ENCODE results near the gene SLC5A4. TPM values are rescaled to one million over a fixed set of nuclear protein-coding genes. Genes with fewer than 3 reads are reported as not detected.
"Not testable (repeated sequence)": the region's sequence is repeated elsewhere in the genome, so short reads cannot be mapped to it uniquely, and the experiment has no call there.

Gene SLC5A4
- not detected in 2 replicates for total RNA-seq (2014; rRNA removed; shearing (Covaris generic))

- no peak for DNase-seq (ENCODE audit: low read depth)
Observed at GRCh38 chr22:32255217-32255616, at the start of gene SLC5A4. TSS of gene SLC5A4 (minus strand) at chr22:32255347. CDS start at chr22:32255329, 18 bp downstream.

GRCh38 chr22:32293921-32294320 is 38.8 kb upstream of the SLC5A4 start:
- not testable (repeated sequence) for DNase-seq (ENCODE audit: low read depth)

GRCh38 chr22:32286290-32286840 is 31.2 kb upstream of the SLC5A4 start:
- no peak for DNase-seq (ENCODE audit: low read depth)

DNA sequence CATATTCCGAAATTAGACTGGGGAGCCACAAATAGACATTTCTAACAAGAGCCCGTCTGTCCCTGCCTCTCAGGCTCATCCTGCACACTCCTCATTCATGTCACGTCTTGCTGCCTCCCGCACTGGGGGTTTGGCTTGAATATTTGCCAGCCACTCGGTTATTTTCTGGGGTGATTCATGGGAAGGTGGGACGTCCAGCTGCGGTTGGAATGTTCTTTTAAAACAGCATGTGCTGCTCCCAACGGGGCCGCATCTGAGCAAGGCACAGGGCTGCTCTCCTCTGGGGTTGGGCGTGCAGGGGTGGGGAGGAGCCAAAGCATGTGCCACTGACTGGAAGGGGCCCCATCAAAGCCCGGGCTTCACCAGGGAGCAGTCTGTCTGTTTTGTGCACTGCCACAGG is 25.9 kb upstream of the SLC5A4 start:
- peak; percentile 88 for DNase-seq (ENCODE audit: low read depth)

DNA sequence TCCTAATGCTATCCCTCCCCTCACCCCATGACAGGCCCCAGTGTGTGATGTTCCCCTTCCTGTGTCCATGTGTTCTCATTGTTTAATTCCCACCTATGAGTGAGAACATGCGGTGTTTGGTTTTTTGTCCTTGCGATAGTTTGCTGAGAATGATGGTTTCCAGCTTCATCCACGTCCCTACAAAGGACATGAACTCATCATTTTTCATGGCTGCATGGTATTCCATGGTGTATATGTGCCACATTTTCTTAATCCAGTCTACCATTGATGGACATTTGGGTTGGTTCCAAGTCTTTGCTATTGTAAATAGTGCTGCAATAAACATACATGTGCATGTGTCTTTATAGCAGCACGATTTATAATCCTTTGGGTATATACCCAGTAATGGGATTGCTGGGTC is 20.2 kb upstream of the SLC5A4 start:
- DNase-seq (ENCODE audit: low read depth): not testable (repeated sequence)

GRCh38 chr22:32271389-32271788 is 16.2 kb upstream of the SLC5A4 start:
- DNase-seq (ENCODE audit: low read depth): no peak

DNA sequence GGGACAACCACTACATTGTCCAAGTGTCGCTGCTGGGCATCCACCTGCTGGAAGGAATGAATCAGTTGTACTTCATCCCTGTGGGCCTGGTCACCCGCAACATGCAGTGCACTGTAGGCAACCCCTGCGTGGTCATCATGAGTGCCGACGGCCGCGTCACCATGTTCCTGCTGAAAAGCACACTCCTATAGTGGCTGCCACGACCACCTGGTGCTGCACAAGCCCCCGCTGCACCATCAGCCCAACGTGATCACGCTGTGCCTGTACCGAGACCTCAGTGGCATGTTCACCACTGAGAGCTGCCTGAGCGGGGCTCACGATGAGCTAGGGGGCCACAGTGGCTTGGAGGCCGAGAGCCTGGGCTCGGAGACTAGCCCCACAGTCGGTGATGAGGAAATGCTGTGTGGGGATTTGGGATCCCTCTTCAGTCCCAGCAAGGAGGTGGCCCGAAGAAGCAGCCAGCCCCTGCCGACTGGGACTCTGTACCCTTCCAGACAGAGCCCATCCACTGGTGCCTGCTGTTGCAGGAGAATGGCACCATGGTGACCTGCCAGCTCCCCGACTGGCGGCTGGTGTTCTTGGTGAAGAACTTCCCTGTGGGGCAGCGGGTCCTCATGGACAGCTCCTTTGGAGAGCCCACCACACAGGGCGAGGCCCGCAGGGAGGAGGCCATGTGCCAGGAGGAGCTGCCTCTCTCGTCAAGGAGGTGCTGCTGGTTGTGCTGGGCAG is 15.7 kb upstream of the SLC5A4 start:
- no peak for DNase-seq (ENCODE audit: low read depth)

- no peak for DNase-seq (ENCODE audit: low read depth)
Observed at GRCh38 chr22:32269316-32269715, 14.2 kb upstream of the SLC5A4 start.

- DNase-seq (ENCODE audit: low read depth): no peak
Observed at GRCh38 chr22:32267011-32267410, 11.9 kb upstream of the SLC5A4 start.

GRCh38 chr22:32265882-32266767 is 11.0 kb upstream of the SLC5A4 start:
- peak; percentile 80 for DNase-seq (ENCODE audit: low read depth)

DNA sequence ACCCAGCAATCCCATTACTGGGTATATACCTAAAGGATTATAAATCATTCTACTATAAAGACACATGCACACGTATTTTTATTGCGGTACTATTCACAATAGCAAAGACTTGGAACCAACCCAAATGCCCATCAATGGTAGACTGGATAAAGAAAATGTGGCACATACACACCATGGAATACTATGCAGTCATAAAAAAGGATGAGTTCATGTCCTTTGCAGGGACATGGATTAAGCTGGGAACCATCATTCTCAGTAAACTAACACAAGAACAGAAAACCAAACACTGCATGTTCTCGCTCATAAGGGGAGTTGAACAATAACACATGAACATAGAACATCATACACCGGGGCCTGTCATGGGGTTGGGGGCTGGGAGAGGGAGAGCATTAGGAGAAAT is 8.5 kb upstream of the SLC5A4 start:
- DNase-seq (ENCODE audit: low read depth): not testable (repeated sequence)

GRCh38 chr22:32261306-32261705 is 6.2 kb upstream of the SLC5A4 start:
- DNase-seq (ENCODE audit: low read depth): no peak

DNA sequence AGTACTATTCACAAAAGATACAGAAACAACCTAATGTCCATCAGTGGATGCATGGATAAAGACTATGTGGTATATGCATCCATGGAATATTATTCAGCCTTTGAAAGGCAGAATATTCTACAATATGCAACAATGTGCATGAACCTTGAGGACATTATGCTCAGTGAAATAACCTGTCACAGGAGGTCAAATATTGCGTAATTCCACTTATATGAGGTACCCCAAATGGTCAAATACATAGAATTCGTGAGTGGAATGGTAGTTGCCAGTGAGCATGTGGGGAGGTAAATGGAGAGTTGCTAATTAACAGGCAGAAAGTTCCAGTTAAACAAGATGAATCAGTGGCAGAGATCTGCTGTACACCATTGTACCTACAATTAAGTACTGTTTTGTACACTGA is 3.6 kb upstream of the SLC5A4 start:
- DNase-seq (ENCODE audit: low read depth): no peak

- no peak for DNase-seq (ENCODE audit: low read depth)
Observed at GRCh38 chr22:32255726-32256125, 579 bp upstream of the SLC5A4 start.

- no peak for DNase-seq (ENCODE audit: low read depth)
Observed at GRCh38 chr22:32249231-32249630, 5.9 kb downstream of the SLC5A4 start.

DNA sequence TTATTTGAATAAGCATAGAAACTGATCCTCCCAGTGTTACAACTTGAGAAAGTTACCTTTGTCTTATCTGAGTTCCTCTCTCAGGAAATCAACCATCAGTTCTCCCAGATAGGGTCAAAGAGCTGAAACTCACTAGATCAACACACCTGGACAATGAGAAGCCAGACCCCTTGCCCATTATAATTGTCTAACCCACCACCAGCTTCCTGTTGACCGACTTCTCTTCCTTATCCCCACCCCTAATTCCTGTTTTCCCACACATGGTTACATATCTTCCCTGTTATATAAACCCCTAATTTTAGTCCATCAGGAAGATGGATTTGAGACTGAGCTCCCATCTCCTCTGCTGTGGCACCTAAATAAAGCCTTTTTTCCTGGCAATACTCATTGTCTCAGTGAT is 6.9 kb downstream of the SLC5A4 start:
- DNase-seq (ENCODE audit: low read depth): no peak

DNA sequence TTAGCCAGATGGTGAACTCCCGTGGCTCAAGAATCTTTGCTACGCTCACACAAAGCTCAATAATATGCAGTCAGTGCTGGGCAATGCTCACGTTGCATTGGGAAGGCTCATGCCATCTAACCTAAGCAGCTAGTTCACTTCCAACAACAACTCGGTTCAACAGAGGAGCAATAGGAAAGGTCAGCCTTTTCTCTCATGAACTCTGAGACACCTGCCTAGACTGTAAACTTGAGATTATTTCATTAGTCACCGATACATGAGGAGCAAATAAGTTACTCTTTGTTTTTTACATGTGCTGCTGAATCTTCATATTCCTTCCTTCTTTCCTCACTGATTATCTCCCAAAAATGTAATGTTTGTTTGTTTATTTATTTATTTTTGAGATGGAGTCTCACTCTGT is 9.0 kb downstream of the SLC5A4 start:
- DNase-seq (ENCODE audit: low read depth): no peak

DNA sequence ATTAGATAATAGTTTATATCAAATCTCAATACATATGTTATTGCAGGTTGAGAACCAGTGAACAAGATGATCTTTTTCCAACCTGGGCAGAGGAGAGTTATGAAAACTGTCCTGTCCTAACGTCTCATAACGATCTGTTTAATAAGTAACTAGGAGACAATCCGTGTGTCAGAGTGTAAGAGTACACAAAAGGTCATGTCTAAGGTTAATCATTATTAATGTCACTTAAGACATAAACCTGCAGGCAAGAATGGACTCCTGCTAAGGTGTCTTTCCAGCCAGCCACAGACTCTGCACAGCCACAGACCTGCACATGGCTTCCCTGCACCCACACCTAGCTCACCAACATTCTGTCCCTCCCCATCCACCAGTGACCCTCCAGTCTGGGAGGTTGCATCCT is 10.1 kb downstream of the SLC5A4 start:
- no peak for DNase-seq (ENCODE audit: low read depth)

DNA sequence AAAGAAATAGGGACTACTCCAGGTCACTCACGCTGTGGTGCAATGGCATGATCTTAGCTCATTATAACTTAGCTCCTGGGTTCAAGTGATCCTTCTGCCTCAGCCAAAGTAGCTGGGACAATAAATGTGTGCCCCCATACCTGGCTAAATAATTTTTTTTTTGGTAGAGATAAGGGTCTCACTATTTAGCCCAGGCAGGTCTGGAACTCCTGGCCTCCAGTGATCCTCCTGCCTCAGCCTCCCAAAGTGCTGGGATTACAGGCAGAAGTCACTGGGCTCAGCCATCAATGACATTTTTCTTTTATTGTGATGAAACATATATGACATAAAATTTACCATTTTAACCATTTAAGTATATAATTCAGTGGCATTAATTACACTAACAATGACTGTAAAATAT is 10.6 kb downstream of the SLC5A4 start:
- DNase-seq (ENCODE audit: low read depth): no peak

DNA sequence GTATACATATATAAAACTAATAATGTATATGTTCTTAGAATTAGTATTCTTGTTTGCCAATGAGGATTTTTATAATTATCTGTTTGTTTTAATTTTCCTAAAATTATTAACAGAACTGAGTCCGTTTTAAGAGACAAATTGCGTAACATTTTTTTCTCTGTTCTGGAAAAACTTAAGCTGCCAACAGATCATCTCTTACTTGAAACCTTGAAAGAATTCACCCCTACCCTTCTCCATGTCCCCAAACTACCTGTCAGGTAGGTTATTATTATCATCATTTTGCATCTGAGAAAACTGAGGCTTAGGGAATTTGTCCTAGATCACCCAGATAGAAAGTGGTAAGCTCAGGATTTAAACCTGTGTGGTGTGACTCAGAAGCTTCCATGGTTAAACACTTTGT is 14.7 kb downstream of the SLC5A4 start:
- DNase-seq (ENCODE audit: low read depth): no peak

DNA sequence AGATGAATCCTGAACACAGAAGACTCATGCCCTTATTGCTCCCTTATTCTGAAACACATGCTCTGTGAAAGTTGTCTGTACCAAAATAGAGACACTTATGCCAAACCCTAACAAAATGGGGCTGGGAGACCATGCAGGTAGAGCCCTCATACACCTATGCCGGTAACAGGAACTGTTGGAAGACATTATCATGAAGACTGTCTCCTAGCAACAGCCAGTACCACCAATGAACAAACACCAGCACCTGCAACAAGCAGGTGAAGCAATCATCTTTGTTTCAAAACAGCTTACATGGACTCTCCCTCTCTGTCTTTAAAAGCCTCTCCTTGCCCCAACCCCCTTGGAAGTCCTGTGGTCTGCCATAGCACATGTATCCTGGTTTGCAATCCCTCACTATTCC is 17.2 kb downstream of the SLC5A4 start:
- DNase-seq (ENCODE audit: low read depth): no peak

- DNase-seq (ENCODE audit: low read depth): no peak
Observed at GRCh38 chr22:32236970-32237369, 18.2 kb downstream of the SLC5A4 start.

DNA sequence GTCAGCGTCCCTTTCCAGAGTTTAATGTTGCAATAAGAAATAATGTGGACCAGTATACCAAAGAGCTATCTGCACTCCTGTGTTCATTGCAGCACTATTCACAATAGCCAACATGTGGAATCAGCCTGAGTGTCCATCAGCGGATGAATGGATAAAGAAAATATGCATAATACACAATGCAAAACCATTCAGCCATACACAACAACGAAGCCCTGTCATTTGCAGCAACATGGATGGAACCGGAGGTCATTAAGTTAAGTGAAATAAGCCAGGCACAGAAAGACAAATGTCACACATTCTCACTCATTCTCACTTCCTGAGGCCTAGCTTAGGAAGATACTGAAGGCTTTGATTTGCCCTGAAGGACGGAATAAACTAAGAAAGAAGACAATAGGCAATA is 22.1 kb downstream of the SLC5A4 start:
- no peak for DNase-seq (ENCODE audit: low read depth)

Measured in Daoy (cell line).